ENCODE data around the gene LCE1B.

The LCE1B gene

GRCh38 chr1:152817309-152817708 lies 5.5 kb downstream of the LCE1B start:
- H3K4me3 ChIP-seq: no peak overlapping the region
- H3K27ac ChIP-seq: no peak overlapping the region
- TF ChIP-seq CTCF (IDR thresholded peaks at IDR 0.05): no peak
- DNase-seq (ENCODE audit: low spot score): no peak

DNA sequence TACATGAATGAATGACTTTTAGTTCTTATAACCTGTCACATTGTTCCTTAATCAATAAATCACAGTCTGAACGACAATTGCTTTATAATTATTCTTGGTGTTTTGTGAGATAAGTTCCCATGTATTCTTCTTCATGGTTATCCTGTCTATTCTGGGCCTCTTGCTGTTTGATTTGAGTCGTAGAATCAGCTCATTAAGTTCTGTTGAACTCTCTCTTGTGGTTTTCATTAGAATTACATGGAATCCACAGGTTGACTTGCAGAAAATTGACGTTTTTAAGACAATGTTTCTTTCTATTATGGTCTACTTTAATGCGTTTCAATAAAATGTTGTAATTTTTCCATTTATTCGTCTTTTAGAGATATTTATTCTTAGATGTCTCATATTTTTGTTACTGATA lies 11.5 kb downstream of the LCE1B start:
- Histone ChIP-seq H3K4me3 (no peak overlapping the region), H3K27ac (no peak overlapping the region)
- TF ChIP-seq CTCF (IDR thresholded peaks at IDR 0.05): no peak
- no peak for DNase-seq (ENCODE audit: low spot score)

GRCh38 chr1:152824964-152825363 lies 13.2 kb downstream of the LCE1B start:
- no peak for DNase-seq (ENCODE audit: low spot score)
- Histone ChIP-seq H3K27ac (no peak overlapping the region), H3K4me3 (no peak overlapping the region)
- no peak for TF ChIP-seq CTCF (IDR thresholded peaks at IDR 0.05)

GRCh38 chr1:152827173-152827572 lies 15.4 kb downstream of the LCE1B start, which contains the start of gene LCE1A:
TSS of gene LCE1A (plus strand) at chr1:152827473. CDS start at chr1:152827473, 0 bp downstream.
- Histone ChIP-seq H3K27ac (no peak within 1 kb of the TSS), H3K4me3 (no peak within 1 kb of the TSS)
- no peak for TF ChIP-seq CTCF (IDR thresholded peaks at IDR 0.05)
- DNase-seq (ENCODE audit: low spot score): no peak

- no peak for TF ChIP-seq CTCF (IDR thresholded peaks at IDR 0.05)
- Histone ChIP-seq H3K27ac (no peak overlapping the region), H3K4me3 (no peak overlapping the region)
- no peak for DNase-seq (ENCODE audit: low spot score)
Observed at GRCh38 chr1:152836870-152837269, 25.1 kb downstream of the LCE1B start.

- no peak for TF ChIP-seq CTCF (IDR thresholded peaks at IDR 0.05)
- no peak for DNase-seq (ENCODE audit: low spot score)
- no peak within 1 kb of the TSS for H3K4me3 ChIP-seq
- no peak within 1 kb of the TSS for H3K27ac ChIP-seq
Observed at GRCh38 chr1:152842556-152842955, 30.8 kb downstream of the LCE1B start, which contains the start of gene LCE6A. TSS of gene LCE6A (plus strand) at chr1:152842856. CDS start at chr1:152843521, 665 bp downstream.

- DNase-seq (ENCODE audit: low spot score): no peak
- Histone ChIP-seq H3K4me3 (no peak overlapping the region), H3K27ac (no peak overlapping the region)
- no peak for TF ChIP-seq CTCF (IDR thresholded peaks at IDR 0.05)
Observed at GRCh38 chr1:152855661-152856060, 43.9 kb downstream of the LCE1B start.

Measured in coronary artery (tissue), 2 donors.